ENCODE measurements around the gene SULF2. TPM values are rescaled to one million over a fixed set of nuclear protein-coding genes. Genes with fewer than 3 reads are reported as not detected.

Gene SULF2
- total RNA-seq, 1 donor from 2014 or later = 24.0 TPM

- H3K9me3 ChIP-seq (ENCODE audit: low read depth) = no peaks in the 10 kb centered on the region
- no peak overlapping the region for H2AFZ ChIP-seq (replicated peaks)
- peaks cover 8% of the 10 kb centered on the region for H3K27me3 Mint-ChIP-seq (ENCODE audit: insufficient read depth, low read depth)
- peaks cover 84% of the 10 kb centered on the region for H3K4me1 Mint-ChIP-seq
- H3K27me3 ChIP-seq = no peaks in the 10 kb centered on the region
- peaks cover 31% of the 10 kb centered on the region for H3K4me1 ChIP-seq
- no peak overlapping the region for H3K4me3 ChIP-seq
- no peaks in the 10 kb centered on the region for H3K36me3 ChIP-seq
- H3K9me3 Mint-ChIP-seq = no peaks in the 10 kb centered on the region
- H3K36me3 Mint-ChIP-seq = peaks cover 2% of the 10 kb centered on the region
- no peak overlapping the region for H3K27ac Mint-ChIP-seq
- no peak overlapping the region for H3K9ac ChIP-seq
- H3K4me3 Mint-ChIP-seq = no peak overlapping the region
- no peak for TF ChIP-seq EZH2 (IDR thresholded peaks at IDR 0.05)
- no peak for TF ChIP-seq EZH2phosphoT487 (IDR thresholded peaks at IDR 0.05)
- TF ChIP-seq CTCF (IDR thresholded peaks at IDR 0.05) = no peak
- H3K4me2 ChIP-seq = no peak overlapping the region
- no peaks in the 10 kb centered on the region for H3K79me2 ChIP-seq (ENCODE audit: low read depth)
- no peak for DNase-seq (ENCODE audit: low spot score)
- H3K27ac ChIP-seq = no peak overlapping the region
- peaks cover 9% of the 10 kb centered on the region for H3F3A ChIP-seq (ENCODE audit: low read depth)
- peaks cover 7% of the 10 kb centered on the region for H4K20me1 ChIP-seq (ENCODE audit: low read depth)
These were observed 26.5 kb downstream of the SULF2 start for GRCh38 chr20:47758517-47759450.

- H3K9ac ChIP-seq = no peak overlapping the region
- no peak overlapping the region for H3K4me3 ChIP-seq
- H3K27ac Mint-ChIP-seq = peak overlapping the region; percentile 95
- no peaks in the 10 kb centered on the region for H3K27me3 ChIP-seq
- TF ChIP-seq CTCF (IDR thresholded peaks at IDR 0.05) = no peak
- no peak for TF ChIP-seq EZH2 (IDR thresholded peaks at IDR 0.05)
- no peak for TF ChIP-seq EZH2phosphoT487 (IDR thresholded peaks at IDR 0.05)
- peaks cover 8% of the 10 kb centered on the region for H3K27me3 Mint-ChIP-seq (ENCODE audit: insufficient read depth, low read depth)
- H3K36me3 ChIP-seq = no peaks in the 10 kb centered on the region
- H2AFZ ChIP-seq (replicated peaks) = no peak overlapping the region
- H3K4me1 ChIP-seq = peaks cover 36% of the 10 kb centered on the region
- no peaks in the 10 kb centered on the region for H3K9me3 Mint-ChIP-seq
- peaks cover 2% of the 10 kb centered on the region for H3K36me3 Mint-ChIP-seq
- no peak for DNase-seq (ENCODE audit: low spot score)
- H3K9me3 ChIP-seq (ENCODE audit: low read depth) = no peaks in the 10 kb centered on the region
- no peaks in the 10 kb centered on the region for H3K79me2 ChIP-seq (ENCODE audit: low read depth)
- peaks cover 9% of the 10 kb centered on the region for H3F3A ChIP-seq (ENCODE audit: low read depth)
- H3K4me2 ChIP-seq = peak overlapping the region; percentile 35
- H3K27ac ChIP-seq = no peak overlapping the region
- H3K4me1 Mint-ChIP-seq = peaks cover 79% of the 10 kb centered on the region
- peaks cover 7% of the 10 kb centered on the region for H4K20me1 ChIP-seq (ENCODE audit: low read depth)
- H3K4me3 Mint-ChIP-seq = peak overlapping the region; percentile 44
These were observed 27.9 kb downstream of the SULF2 start for GRCh38 chr20:47757145-47758035.

- Mint-ChIP-seq H3K4me1 (peaks cover 56% of the 10 kb centered on the region), H3K27me3 (ENCODE audit: insufficient read depth, low read depth) (peaks cover 8% of the 10 kb centered on the region), H3K9me3 (no peaks in the 10 kb centered on the region)
These were observed 30.2 kb downstream of the SULF2 start for GRCh38 chr20:47754946-47755652.

More at GRCh38 chr20:47754946-47755652, 30.2 kb downstream of the SULF2 start:
- Histone ChIP-seq H3K27ac (no peak overlapping the region), H3K4me3 (no peak overlapping the region), H3F3A (ENCODE audit: low read depth) (no peaks in the 10 kb centered on the region), H3K36me3 (no peaks in the 10 kb centered on the region), H3K27me3 (no peaks in the 10 kb centered on the region), H3K79me2 (ENCODE audit: low read depth) (no peaks in the 10 kb centered on the region), H2AFZ (replicated peaks) (no peak overlapping the region), H3K9me3 (ENCODE audit: low read depth) (no peaks in the 10 kb centered on the region), H3K4me1 (peaks cover 21% of the 10 kb centered on the region), H3K9ac (no peak overlapping the region), H4K20me1 (ENCODE audit: low read depth) (no peaks in the 10 kb centered on the region), H3K4me2 (no peak overlapping the region)
- Mint-ChIP-seq H3K27ac (no peak overlapping the region), H3K4me3 (no peak overlapping the region), H3K36me3 (peaks cover 2% of the 10 kb centered on the region)
- no peak for TF ChIP-seq EZH2 (IDR thresholded peaks at IDR 0.05)
- TF ChIP-seq CTCF (IDR thresholded peaks at IDR 0.05) = no peak
- no peak for TF ChIP-seq EZH2phosphoT487 (IDR thresholded peaks at IDR 0.05)
- DNase-seq (ENCODE audit: low spot score) = no peak
